GM18520 (cell line): ENCODE results near the gene GAREM1.
"Not testable (repeated sequence)": the region's sequence is repeated elsewhere in the genome, so short reads cannot be mapped to it uniquely, and the experiment has no call there.

Source experiments
- ATAC-seq: cut with Tn5 transposase; IDR thresholded peaks from one replicate; pipeline ENCODE4 v1.9.1; 2021; ENCODE audit not compliant: unreplicated experiment

GAREM1 gene

GRCh38 chr18:32470714-32471633 lies at the start of gene GAREM1:
Gene GAREM1 (minus strand): TSS chr18:32470882. CDS start chr18:32470428, 454 bp downstream.
- ATAC-seq = peak; percentile 98

- no peak for ATAC-seq
These were observed 40.5 kb upstream of the GAREM1 start for GRCh38 chr18:32511147-32511546.

- no peak for ATAC-seq
These were observed 38.4 kb upstream of the GAREM1 start for GRCh38 chr18:32509111-32509510.

- ATAC-seq = no peak
These were observed 36.4 kb upstream of the GAREM1 start for GRCh38 chr18:32507093-32507492.

- ATAC-seq = no peak
These were observed 31.3 kb upstream of the GAREM1 start for GRCh38 chr18:32502014-32502413.

- not testable (repeated sequence) for ATAC-seq
These were observed 30.6 kb upstream of the GAREM1 start for GRCh38 chr18:32501242-32501641.

GRCh38 chr18:32483002-32483401 lies 12.3 kb upstream of the GAREM1 start:
- no peak for ATAC-seq

- no peak for ATAC-seq
These were observed 11.4 kb upstream of the GAREM1 start for GRCh38 chr18:32482117-32482516.

- ATAC-seq = no peak
These were observed 9.9 kb upstream of the GAREM1 start for GRCh38 chr18:32480581-32480980.

GRCh38 chr18:32478807-32479206 lies 8.1 kb upstream of the GAREM1 start:
- no peak for ATAC-seq

GRCh38 chr18:32478317-32478716 lies 7.6 kb upstream of the GAREM1 start:
- no peak for ATAC-seq

- no peak for ATAC-seq
These were observed 5.4 kb upstream of the GAREM1 start for GRCh38 chr18:32476106-32476505.

GRCh38 chr18:32475069-32475468 lies 4.4 kb upstream of the GAREM1 start:
- ATAC-seq = not testable (repeated sequence)

- no peak for ATAC-seq
These were observed 2.6 kb upstream of the GAREM1 start for GRCh38 chr18:32473325-32473724.

- no peak for ATAC-seq
These were observed 2.2 kb upstream of the GAREM1 start for GRCh38 chr18:32472841-32473240.

GRCh38 chr18:32470460-32470713 lies 295 bp downstream of the GAREM1 start:
- peak; percentile 10 for ATAC-seq

GRCh38 chr18:32469691-32470459 lies 807 bp downstream of the GAREM1 start:
- peak; percentile 0 for ATAC-seq

- ATAC-seq = no peak
These were observed 1.5 kb downstream of the GAREM1 start for GRCh38 chr18:32469190-32469651.

GRCh38 chr18:32468147-32468845 lies 2.4 kb downstream of the GAREM1 start:
- no peak for ATAC-seq

GRCh38 chr18:32461709-32462272 lies 8.9 kb downstream of the GAREM1 start:
- ATAC-seq = no peak

- ATAC-seq = no peak
These were observed 10.4 kb downstream of the GAREM1 start for GRCh38 chr18:32460171-32460731.
